HK-2 (cell line): ENCODE measurements around the gene SMIM36.
"Not testable (repeated sequence)": the region's sequence is repeated elsewhere in the genome, so short reads cannot be mapped to it uniquely, and the experiment has no call there.

Experiments used
- DNase-seq: peaks from one replicate; pipeline ENCODE4 v3.0.0-alpha.2; 2018; ENCODE audit not compliant: unreplicated experiment

The SMIM36 gene

DNA sequence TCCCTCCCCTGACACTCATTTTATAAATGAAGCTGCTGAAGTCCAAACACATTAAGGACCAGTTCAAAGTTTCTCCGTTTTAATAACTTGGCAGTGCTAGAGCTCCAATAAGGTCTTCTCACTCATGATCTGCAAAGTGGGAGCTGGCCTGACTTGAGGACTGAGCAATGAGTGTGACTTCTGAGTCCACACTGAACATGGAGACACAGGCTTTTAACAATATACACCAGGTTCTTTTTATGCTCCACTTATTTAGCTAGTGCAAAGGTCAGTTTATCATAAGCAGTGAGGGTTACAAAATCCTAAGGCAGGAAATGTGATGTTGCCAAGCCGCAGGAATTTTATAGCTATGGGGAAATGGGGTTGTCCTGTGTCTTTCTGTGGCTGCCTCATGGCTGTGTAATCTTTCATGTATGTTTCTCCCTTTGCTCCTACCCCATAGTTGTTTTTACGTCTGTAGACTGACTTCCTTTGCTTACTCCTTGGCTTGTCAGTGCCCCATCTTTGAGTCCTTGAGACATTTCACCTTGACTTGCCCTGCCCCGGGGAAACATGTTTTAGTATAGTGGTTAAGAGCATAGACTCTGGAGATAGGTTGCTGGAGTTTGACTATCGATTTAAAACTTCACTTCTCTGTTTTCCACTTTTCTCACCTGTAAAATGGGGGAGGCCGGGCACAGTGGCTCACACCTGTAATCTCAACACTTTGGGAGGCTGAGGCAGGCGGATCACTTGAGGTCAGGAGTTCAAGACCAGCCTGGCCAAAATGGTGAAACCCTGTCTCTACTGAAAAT lies 77.4 kb downstream of the SMIM36 start:
- DNase-seq = peak; percentile 53

DNA sequence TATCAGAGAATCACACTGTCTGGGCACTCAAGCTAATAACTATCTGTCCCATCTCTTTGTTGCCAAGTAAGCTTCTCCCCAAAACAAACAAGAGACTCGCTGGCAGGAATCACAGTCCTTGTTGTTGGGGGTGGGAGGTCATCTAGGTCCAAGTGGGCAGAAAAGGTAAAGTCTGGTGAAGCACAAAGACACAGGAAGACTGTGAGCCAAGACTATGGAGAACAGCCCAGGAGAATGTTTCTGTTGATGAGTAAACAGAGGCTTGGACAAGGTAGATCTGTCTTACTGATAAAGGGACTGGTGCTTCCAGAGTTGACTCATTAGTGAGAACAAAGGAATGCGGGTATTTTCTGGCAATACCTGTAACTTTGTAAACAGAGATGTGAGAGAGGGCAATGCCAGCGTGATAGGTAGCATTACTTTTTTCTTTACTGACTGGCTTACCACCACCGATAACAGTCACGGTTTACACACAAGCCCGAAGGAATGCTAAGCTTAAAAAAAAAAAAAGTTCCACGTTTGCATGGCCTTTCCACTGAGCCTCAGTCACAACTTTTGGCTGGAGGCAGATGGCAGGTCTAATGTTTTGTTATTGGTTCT lies 78.1 kb downstream of the SMIM36 start:
- no peak for DNase-seq

DNA sequence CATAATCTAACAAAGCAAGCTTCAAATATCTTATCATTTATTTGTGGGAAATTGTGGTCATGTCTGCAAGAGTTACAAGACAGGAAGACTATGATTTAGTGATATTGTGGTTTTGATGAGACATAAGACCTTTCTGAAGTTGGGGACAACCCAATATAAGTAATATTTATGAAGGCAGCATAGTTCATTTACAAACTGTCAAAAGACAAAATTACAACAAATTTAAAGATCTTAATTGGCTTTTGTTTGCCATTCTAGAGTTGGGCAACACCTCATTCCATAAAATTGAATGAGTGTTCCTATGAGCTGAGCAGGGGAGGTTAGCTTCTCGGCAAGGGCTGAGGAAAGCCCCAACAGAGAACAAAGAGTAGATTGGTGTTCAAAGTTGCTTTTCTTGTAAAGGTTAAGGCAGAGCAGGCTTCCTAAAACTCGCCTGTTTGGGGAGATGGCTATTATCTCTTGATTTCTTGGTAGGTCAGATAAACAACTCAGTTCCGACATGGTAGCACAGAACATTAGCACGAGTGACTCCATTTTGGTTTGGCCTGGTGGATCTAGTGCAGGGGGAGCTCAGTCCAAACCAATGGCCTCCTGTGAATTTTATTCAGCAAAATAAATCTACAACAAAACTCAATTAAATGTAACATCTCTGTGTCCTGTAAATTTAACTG lies 78.8 kb downstream of the SMIM36 start:
- no peak for DNase-seq

DNA sequence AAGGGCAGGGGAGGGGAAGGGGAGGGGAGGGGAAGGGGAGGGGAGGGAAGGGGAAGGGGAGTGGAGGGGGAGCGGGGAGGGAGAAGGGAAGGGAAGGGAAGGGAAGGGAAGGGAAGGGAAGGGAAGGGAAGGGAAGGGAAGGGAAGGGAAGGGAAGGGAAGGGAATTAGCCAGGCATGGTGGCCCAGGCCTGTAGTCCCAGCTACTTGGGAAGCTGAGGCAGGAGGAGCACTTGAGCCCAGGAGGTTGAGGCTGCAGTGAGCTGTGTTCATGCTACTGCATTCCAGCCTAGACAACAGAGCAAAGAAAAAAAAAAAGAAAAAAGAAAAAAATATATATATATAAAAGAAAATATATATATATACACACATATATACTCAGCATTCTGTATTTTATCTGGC lies 79.3 kb downstream of the SMIM36 start:
- not testable (repeated sequence) for DNase-seq

DNA sequence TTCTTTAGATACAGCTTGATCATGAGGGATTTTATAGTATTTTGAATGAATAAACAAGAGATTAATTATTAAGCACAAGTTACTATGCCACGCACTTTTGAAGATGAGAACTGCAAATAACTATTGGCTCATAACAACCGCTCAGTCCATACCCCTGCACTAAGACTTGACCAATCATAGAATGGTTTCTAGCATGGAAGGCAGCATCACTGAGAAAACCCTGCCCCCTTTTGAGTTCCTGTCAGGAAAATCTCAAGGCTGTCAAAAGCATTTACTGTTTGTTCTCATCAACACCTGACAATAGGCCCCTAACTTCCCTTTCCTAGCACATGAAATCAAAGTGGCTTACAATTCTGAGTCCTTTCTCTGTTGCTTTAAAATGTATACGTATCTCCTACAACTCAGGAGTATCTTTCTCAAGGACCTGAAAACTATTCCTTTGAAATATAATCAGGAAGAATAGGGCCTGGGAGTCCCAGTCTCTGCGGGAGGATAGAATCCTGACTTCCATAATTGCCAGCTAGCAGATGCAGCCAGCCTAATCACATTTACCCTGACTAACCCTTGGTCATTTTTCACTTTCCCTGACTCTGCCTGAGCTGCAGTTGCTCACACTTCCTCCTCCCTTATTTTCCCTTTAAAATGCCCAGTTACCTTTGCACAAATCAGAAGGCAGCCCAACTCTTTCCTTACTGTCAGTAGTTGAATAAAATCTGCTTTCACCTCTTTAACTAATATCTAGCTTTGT lies 80.5 kb downstream of the SMIM36 start:
- DNase-seq = no peak

DNA sequence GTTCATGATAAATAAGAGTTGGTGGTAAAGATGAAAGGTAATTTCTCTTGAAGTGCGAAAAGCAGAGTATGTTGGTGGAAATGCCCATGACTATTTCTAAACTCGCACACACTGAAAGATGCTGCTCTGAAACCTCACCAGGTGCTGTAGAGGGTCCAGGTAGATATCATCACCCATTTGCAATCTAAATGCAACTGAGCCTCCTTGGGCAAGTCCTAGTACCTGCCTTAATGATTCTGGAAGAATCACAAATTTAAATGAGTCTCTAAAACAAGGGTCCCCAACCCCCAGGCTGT lies 83.7 kb downstream of the SMIM36 start:
- no peak for DNase-seq

DNA sequence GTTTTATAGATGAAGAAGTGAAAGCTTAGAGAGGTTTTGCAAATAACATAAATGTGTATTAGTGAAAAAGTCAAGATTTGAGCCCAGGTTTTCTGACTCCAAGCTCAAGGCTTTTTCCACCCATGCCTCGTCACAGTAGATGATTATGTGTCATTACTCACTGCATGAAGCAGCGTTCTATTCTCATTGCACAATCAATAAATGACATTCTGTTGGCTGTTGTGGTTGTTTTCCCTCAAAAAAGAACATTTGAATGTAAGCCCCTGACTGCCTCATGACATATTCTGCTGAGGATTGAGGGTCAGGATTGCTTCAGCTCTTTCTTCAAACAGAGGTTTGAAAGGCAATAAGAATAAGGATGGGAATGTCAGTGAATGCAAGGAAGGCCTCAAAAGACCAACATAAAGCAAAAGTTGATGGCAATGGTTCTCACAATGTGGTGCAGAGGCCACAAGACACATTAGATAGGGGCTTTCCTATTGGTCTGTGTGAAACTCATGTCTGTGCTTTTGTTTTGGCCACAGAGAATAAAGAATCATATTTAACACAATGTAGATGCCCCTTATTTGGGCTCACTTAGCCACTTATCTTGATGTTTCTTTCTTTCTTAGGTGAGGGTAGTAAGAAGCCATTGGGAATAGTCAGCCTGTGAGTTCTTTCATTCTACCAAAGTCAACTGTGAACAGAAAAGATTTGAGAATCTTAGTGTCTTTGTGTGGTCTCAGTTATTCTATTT lies 84.2 kb downstream of the SMIM36 start:
- DNase-seq = no peak

DNA sequence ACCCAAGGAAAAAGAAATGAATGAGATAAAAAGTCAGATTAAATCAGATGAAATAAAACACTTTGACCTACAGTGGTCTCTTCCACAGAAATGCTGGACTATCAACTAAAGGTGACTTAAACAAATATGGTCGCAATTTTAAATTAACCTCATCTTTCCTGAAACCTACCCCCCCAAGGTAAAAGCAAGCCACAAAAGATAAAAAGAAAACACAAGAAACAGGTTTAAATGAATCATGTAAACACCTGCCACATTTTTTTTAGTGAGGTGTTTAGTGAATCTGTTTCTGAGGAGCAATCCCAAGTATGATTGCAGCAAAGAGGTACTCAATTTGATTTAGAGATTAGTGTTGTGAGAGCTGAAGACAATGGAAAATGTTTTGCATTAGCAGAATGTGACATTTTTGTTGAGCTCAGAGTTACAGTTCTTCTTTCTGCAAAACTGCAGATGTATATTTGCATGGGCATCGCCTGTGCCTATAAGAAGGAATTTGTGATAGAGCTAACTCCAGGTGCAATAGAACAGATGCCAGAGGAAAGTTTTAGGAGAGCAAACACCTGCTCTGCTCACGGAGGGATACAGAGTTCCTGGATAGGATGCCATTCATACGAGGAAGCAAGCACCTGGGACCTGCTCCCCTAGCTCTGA lies 86.2 kb downstream of the SMIM36 start:
- DNase-seq = no peak

DNA sequence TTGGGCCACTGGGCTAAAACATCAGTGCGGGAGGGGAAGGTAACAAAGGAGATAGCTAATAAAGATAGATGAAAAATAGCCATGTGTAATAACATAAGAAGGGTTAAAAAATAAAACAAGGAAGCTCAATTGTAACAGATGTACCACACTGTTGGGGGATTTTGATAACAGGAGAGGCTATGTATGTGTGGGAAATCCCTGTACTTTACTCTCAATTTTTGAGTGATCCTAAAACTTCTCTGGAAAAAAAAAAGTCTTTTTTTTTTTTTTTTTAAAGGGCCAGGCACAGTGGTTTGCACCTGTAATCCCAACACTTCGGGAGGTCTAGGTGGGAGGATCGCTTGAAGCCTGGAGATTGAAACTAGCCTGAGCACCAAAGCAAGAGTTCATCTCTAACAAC lies 87.7 kb downstream of the SMIM36 start:
- DNase-seq = no peak

DNA sequence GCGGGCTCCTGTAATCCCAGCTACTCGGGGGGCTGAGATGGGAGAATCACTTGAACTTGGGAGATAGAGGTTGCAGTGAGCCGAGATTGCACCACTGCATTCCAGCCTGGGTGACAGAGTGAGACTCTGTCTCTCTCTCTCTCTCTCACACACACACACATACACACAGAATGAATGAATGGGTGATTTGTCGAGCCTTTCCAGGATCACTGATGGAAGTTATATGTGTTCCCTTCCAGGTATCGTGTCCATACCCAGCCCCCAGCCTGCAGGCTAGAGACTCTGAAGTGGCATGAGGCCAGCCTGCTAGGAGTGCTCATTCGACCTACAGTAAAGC lies 88.5 kb downstream of the SMIM36 start:
- not testable (repeated sequence) for DNase-seq

DNA sequence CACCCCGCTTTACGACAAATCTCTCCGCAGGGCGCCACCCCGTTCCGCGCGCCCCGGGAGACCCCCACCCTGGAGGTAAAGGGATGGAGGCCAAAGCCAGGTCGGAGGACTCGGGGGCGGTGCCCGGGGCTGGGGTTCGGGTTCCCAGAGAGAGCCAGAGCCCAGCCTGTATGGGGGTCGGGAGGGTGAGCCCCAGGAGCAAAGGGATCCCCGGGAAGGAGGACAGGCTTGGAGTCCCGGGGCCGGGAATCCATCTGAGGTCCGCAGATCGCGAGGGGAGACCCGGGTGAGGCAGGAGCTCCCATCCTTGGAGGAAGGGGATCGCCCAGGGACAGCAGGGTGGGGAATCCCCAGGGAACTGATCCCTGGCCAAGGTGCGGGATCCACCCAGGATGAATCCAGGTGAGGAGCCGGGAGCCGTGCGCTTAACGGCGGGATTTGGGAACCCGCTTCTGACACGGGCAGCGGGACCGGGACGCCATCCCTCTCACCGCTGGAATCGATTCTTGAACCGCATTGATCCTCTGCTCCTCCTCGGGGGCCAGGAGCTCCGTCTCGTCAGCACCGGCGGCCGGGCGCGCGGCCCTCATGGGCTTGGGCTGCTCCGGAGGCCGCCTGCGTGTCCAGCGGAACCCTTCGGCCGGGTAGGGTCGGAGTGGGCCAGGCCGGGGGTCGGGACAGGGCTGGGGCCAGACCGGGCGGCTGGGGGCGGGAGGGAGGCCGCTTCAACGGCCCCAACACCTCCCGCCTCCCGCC lies 89.9 kb downstream of the SMIM36 start, which contains the start of gene MMD:
Gene MMD (minus strand): TSS at position 657 of the 756 bp plus-strand sequence. CDS start 140 bp downstream, at position 517.
- no peak for DNase-seq

DNA sequence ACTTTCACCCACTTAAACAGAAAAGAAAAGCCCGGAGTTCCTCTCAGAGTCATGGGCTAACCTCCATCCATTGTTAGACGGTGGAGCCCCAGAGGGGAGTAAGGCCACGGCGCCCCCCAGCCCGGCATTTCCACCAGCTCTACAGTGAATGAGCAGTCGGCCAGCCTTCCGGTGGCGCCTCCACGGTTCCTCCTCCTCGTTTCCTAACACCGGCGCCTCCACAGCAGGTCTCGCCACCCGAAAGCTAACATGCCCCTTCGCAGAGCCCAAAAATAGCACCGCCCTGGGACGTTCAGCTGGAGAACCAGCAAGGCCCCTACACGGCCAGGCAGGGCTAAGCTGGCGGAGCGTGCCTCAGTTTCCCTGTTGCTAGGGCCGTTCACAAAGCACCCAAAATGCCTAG lies 90.5 kb downstream of the SMIM36 start:
- DNase-seq = peak; percentile 48

DNA sequence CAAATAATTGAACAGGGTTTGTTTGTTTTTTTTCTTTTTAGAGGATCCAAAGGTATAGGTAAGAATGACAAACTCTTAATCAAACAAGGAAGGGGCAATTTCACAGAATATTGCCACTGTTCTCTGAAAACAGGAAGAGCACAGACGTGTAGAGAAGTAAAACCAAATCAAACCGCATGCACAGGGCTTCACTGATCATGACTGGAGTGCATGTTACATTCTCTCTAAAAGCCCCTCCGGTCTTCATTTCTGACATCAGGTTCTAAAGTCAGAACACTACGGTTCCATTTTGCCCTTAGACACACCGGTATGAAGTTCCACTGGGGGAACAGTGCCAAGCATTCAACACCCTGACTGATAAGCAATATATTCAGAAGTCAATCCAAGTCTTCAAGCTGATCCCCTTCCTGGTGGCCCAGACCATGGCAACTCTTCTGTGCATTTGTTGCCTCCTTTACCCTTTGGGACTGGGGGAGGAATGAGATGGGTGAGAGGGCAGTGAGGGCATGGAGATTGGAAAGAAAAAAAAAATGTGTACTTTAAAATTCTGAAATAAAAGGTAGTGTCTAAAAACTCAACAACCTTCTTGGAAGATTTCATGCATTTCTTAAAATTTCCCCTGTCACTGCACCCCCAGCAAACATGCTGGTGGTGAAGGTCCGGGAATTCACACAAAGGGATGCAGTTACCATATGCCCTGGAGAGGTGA lies 91.0 kb downstream of the SMIM36 start:
- DNase-seq = no peak

DNA sequence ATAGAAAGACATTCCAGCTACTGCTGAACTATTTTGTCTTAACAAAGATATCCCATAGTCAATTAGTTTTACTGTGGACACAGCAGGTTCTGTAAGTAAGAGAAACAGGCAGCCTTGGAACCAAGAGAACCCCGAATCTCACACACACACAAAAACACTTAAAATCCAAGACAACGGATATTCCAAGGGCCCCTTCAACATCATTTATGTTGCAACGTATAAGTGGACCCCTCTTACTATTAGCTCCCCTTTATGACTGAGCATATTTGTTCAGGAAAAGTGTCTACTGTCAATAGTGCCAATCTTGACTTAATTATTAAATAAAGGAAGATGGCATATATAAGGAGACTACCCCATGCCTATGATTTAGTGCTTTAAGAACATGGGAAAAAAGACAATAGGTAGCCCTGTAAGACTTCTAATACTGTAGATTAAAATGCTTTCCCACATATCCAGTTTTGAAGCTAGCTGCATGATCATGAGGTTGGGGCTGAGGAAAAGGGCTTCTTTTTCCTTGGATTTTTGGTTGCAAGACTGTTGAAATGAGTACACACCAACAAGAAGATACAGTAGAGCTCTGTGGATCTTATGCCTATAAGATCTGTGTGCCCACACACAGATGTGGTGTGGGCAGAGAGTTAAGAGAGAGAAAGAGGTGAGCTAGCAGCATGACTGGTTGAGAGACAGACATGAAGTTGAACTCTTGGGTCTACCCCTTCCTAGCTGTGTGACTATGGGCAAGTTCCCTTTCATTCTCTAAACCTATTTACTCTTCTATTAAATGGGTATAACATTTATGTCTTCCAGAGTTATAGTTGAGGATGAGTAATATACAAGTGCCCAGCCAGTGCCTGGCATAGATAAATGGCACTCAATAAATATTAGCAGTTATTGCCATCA lies 92.6 kb downstream of the SMIM36 start:
- no peak for DNase-seq

DNA sequence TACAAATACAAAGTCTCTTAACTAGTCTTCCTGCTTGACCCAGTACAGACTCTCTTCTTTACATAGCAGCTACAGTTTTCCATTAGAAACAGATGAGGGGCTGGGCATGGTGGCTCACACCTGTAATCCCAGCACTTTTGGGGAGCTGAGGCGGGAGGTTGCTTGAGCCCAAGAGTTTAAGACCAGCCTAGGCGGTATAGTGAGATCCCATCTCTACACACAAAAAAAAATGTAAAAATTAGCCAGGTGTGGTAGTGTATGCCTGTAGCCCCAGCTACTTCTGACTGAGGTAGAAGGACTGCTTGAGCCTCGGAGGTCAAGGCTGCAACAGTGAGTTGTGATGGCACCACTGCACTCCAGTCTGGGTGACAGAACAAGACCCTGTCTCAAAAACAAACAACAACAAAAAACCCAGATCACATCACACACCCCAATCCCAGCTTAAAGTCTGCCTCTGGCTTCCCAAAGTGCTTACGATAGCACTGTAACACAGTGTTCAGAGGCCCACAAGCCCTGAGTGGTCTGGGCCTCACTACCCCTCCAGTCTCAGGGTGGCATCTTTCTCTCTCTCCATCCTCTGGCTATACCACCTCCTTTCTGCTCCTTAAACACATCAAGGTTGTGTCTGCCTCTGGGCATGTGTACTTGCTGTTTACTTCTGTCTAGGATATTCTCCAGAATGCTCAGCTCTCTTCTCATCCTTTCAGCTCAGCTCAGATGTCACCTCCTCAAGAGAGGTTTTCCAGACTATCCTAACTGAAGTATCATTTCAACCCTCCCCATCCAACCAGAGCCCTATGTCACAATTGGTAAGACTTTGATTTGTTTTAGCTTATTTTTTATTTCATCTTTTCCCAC lies 93.6 kb downstream of the SMIM36 start:
- no peak for DNase-seq

DNA sequence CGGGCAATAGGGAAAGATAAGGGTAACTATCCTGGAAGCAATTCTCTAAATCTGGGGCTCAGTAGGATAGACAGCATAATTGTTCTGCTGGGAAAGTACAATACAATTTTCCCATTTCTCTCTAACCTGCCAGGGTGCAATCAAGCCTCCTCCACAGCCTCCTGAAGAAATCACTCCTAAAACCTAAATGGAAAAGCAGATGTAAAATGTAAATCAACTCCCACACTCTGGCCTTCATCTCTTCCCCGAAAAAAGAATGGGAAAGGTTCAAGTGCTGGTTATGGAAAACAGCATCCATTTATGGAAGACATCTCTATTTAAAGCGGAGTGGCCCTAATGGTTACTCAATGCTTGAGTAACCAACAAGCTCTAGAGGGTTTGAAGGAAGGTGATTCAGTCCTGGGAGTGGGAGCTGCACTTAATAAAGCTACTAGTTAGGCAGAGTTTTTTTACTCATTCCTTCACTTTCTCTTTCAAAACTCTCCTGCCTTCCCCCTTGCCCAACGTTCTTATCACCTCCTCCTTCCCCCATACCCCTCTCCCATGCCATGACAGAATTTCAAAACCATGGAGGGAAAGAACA lies 94.7 kb downstream of the SMIM36 start:
- DNase-seq = no peak

DNA sequence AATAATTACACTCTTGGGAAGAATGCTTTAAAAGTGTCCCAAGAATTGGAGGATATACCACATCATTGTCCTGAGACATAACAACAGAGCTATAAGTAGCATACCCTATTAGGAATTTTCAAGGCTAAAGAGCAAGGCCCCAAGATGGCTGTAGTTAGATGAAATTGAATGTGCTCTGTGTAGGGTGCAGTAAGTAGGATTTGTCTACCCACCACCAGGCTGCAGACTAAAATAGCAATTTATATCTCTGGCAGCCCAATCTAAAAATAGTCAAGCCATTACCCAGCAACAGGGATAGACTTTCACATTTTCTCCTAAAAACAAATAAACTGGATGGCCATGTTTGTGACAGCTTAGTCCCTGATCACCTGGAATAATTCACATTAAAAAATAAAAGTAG lies 95.3 kb downstream of the SMIM36 start:
- DNase-seq = no peak

DNA sequence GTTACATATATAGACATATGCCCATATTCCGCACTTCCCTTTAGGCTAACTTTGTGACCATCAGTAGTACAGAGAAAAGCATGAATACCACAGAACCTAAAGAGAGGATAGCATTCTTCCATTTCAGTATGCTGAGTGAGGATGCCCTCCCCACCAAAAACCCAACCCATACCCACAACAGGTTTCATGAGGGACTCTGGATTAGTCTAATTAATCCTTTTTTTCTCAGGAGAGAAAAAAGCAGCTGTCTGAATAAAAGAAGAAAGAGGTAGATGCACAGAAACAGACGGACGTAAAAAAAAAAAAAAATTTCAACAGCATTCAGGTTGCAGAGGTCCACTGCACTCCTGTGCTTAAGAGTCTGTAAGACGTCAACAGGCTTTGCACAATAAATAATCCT lies 96.3 kb downstream of the SMIM36 start:
- no peak for DNase-seq
